HG03095 (cell line): Measurements from ENCODE around the gene CSF1R.

Experiments used
- ATAC-seq: cut with Tn5 transposase; IDR thresholded peaks from one replicate; pipeline ENCODE4 v1.9.1; 2021; ENCODE audit warnings: moderate library complexity; ENCODE audit not compliant: unreplicated experiment

Gene CSF1R

DNA sequence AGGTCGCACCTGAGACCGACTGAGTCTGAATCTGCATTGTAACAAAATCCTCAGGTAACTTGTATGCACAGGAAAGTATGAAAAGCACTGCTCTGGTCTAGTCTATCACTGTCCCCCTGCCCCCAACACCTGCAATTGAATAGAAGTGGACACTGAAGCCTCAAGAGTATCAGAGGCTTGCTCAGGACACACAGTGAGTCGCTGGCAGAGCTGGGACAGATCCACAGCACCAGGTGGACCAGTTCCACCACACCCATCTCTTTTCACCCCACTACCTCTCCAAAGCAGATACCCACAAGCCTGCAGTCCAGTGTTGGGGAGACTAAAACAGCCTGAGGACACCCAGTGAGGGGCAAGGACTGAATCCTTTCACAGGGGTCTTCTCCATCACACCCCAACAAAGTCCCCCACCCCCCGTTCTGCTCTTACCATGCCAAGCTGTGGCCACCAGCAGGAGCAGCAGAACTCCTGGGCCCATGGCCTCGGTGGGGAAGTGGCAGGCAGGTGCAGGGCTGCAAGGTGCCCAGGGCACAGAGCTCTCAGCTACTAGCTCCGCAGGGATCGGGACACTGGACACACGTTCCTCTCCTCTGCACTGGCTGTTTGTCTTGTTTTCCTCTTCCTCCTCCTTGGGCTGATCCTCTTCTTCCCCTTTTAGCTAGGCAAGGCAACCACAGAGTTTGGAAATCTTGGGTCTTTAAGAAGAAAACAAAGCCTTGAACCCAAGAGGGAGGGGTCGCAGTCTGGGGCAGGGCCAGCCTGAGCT lies at the start of gene CSF1R:
CSF1R (minus strand) TSS at position 605 of the 766 bp plus-strand sequence; CDS start at position 478, 127 bp downstream.
- no peak for ATAC-seq

DNA sequence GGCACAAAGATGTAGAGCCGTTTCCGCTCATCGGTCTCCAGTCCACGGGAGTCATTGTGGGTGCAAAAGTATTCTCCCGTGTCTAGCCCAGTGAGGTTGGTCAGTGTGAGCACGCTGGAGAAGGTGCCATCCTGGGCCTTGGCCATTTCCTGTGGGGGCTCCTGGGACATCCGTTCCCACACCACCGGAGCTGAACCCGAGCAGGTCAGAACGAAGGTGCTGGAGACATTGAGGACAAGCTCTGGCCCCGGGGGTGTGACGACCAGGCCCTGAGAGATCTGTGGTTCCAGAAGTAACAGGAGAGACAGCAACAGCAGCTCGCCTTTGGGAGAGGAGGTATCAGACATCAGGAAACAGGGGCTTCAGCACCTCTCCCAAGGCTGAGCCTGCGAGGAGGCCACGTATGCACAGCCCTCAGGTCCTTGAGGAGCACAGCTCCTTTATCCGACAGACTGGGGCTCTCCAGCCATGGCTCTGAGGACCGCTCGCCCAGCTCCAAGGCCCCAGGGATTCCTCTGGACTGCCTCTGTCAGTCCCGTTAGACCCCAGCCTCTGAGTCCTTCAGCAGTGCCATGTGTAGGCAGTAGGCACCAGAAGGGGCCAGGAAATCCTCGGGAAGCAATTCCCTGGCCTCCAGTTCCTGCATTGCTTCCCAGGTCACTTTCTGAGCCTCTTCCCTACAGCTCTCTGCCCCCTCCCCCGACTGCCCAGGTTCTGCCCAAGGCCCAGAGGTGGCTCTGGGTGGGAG lies 49.4 kb upstream of the CSF1R start:
- no peak for ATAC-seq

DNA sequence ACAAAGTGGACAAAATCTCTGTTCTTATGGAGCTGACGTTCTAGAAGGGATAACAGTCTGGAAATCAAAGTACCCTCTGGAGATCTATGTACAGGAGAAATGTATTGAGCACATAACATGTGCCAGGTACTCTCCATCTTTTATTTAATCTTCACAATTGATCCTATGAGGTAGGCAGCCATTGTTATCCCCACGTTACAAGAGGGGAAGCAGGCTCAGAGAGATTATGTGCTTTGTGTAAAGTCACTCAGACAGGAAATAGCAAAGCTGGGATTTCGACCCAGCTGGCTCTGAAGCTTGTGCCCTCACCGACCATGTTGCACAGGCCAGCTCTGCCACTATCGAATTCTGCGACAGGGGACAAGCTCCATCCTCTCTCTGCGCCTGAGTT lies 47.8 kb upstream of the CSF1R start:
- no peak for ATAC-seq

DNA sequence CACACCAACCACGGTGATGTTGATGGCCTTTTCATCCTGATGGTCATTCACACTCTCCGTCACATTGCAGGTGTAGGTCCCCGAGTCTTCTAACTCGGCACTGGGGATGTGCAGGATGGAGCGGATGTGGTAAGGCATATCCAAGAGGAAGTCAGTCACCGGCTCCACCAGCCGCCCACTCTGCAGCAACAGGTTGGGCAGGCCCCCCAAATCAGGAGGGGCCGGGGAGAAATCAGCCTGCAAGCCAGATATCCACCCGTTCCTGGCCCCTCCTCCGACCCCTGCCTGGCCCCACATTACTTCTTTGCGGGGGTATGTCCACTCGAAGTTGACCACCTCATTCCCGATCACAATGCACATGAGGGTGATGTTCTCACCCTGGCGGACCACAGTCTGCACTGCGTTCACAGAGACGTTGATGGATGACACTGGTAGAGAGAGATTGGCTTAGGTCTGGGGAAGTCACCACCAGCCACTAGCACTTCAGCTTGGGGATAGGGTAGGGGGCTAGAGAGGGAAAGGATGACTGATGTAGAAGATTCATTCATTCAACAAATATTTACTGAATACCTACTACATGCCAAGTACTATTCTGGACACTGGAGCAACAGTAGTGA lies 47.3 kb upstream of the CSF1R start:
- no peak for ATAC-seq

DNA sequence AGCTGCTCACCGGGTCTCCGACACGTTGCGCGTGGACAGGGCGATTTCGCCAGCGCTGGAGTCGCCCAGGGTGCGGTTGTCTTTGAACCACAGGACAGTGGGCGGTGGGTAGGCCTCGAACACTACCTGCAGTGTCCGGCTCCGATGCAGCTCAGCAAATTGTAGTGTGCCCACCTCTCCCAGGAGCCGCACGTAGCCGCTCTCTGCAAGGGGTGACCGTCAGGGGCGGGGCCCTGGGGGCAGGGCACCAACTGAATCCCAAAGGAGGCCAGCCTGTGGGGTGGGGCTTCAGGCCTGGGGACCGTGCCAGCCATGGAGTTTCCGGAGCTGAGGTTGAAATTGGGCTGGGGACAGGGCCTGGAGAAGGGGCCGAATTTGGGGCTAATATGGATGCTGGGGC lies 46.4 kb upstream of the CSF1R start:
- ATAC-seq: no peak

GRCh38 chr5:150131978-150132694 lies 45.8 kb upstream of the CSF1R start:
- no peak for ATAC-seq

GRCh38 chr5:150131461-150131860 lies 45.1 kb upstream of the CSF1R start:
- ATAC-seq: no peak

DNA sequence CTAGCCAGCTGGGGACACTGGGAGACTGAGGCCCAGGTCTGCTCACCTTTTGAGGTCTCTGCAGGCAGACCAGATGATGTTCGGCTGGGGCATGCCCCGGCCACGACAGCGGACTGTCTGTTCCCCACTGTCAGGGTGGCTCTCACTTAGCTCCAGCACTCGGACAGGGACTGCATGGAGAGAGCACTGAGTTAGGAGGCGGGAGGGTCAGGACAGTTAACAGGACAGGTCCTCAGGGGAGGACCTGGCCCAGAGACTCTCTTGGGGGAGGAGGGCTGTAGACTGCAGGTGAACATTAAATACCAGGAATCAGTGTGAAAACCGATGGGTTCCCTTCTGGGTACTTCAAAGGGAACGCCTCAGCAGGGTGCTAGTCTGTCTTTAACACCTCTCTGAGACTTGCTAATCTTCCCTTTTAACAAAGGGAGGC lies 44.2 kb upstream of the CSF1R start:
- no peak for ATAC-seq

DNA sequence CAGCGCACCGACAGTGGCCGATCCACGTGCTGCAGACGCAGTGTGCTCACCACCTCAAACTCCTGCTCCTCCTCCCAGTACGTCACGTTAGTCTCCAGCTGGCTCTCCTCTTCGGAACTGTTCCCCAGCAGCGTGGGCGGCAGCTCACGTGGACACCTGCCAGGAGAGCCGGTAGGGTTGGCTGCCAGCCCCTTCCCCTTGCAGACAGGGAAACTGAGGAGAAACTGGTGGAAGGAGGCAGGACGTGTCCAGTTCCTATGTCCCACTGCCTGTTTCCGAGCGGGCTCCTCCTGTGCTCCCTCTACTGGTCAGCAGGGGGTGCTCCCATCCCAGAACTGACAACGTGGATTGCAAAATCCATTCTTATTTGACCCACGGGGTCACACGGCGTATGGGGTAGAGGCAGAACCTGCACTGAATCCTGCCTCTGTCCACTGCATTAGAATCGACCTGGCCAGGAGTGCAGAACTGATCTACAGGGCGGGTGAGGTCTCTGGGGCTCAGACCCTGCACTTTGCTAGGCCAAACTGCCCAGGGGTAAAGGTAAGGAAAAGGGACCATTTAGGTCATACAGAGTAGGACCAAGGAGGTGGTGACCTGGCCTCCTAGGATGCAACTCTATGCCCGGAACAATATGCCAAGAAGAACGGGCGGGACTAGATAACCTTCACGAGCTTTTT lies 43.6 kb upstream of the CSF1R start:
- ATAC-seq: no peak

- ATAC-seq: no peak
These were observed 43.1 kb upstream of the CSF1R start for GRCh38 chr5:150129454-150129812.

GRCh38 chr5:150126921-150127265 lies 40.5 kb upstream of the CSF1R start:
- ATAC-seq: no peak

- ATAC-seq: no peak
These were observed 40.0 kb upstream of the CSF1R start for GRCh38 chr5:150126199-150126920.

DNA sequence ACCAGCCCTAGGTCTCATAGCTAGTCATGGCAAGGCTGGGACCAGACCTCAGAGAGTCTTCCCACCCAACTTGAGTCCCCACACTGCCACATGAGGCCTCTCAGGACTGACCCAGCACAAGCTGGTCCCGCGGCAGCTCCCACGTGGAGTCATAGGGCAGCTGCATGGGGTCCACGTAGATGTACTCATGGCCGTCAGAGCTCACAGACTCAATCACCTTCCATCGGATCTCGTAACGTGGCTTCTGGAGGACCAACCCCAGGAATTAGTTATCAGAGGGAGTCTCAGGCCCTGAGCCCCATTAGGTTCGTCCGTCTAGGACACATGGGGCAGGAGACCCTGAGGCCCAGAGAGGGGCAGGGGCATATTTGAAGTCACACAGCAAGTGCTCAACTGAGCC lies 39.0 kb upstream of the CSF1R start:
- ATAC-seq: no peak

DNA sequence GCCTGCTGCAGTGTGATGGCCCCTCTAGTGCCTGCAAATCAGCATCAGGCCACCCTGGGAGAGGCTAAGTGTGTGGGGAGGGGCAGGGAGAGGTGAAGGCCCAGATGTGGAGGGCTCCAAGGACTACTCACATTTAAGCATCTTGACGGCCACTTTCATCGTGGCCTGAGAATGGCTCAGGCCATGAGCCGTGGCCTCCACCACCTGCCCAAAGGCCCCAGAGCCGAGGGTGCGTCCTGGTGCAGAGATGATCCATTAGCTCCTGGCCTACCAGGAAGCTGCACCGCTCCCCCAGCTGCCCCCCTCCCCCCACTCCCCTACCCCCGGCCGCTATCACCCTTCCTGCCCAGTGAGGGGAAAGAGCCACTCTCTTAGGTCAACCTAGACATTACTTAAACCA lies 38.2 kb upstream of the CSF1R start:
- no peak for ATAC-seq

- ATAC-seq: no peak
These were observed 37.8 kb upstream of the CSF1R start for GRCh38 chr5:150124111-150124557.

- ATAC-seq: no peak
These were observed 37.2 kb upstream of the CSF1R start for GRCh38 chr5:150123542-150123941.

DNA sequence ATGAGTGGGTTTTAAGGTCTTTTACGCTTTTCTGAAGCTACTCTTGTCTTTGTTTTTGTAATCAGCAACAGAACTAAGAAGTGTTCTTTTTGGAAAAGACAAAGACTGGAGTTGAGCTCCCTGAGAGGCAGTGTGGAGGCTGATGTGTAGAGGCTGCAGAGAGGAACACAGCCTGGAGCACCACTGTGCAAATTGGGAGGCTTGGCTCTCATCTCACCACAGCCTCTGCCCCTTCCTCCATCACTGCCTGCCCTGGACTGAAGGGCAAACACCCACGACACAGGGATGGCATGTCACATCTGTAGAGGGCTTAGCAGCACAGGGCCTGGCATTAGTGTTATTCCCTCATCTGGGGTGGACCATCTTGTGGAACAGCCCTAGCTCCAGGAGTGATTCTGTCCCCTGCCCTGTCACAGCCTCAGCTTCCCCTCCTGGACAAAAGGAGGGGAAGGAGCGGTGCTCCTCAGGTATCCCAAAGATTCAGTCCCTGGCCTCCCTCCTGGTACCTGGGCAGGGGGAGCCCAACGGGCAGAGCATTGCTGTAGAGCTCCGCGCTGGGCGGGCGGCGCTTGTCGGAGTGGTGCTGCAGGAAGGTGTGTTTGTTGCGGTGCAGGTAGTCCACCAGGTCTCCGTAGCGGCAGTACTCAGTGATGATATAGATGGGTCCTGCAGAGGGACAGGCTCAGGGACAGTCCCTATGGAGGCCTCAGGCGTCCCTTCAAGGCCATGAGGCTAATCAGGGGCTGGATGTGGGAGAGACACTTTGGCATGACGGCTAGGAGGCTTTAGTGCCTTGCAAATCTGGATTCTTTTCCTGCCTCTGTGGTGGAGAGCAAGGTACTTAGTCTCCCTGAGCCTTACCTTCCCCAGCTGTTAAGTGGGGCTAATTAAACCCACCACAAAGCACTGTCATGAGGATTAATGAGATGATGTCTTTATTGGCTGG lies 36.5 kb upstream of the CSF1R start:
- ATAC-seq: no peak

DNA sequence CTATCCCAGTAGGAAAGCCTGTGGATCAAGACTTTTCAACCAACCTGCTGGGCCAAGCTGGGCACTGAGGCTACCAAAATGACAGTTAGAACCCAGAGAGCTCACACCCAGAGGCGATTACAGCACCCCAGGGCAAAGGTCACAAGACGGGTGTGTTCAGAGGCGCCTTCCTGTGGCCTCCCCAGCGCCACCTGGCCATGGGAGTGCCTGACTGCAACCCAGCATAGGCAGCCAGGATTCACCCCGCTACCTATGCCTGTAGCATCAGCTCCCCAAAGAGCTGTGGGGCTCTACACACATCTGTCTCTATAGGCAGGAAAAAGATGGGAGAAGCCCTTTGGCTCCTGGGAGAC lies 35.8 kb upstream of the CSF1R start:
- peak; percentile 82 for ATAC-seq
